Vagina (tissue), 2 donors: ENCODE measurements around the gene HJURP. TPM values are rescaled to one million over a fixed set of nuclear protein-coding genes. Genes with fewer than 3 reads are reported as not detected.

Source experiments
- DNase-seq, 2 donors: peaks; one replicate each; pipeline ENCODE4 v3.0.0-alpha.2; 2017; ENCODE audit errors: extremely low spot score in 2 of 2
- H3K27ac ChIP-seq: fragments of 200-600 bp; sonication (generic); one replicate; pipeline ENCODE4 v1.5.1; 2019
- H3K27me3 ChIP-seq: fragments of 200-600 bp; sonication (generic); one replicate; pipeline ENCODE4 v1.5.1; 2019
- H3K36me3 ChIP-seq, 2 donors: fragments of 200-600 bp; sonication (generic); one replicate each; pipeline ENCODE4 v1.5.1; 2017 to 2019
- H3K4me1 ChIP-seq: fragments of 200-600 bp; sonication (generic); one replicate; pipeline ENCODE4 v1.5.1; 2019
- H3K4me3 ChIP-seq, 2 donors: fragments of 200-600 bp; sonication (generic); 1 replicate in 1 of 2; 2 replicates in 1 of 2; pipeline ENCODE4 v1.5.1; 2016 to 2019
- H3K9me3 ChIP-seq: fragments of 200-600 bp; sonication (generic); one replicate; pipeline ENCODE4 v1.5.1; 2019
- CTCF ChIP-seq, 3 experiments: fragments of 450-650 bp in 2 of 3; fragments of 200-600 bp in 1 of 3; sonication (generic) in 1 of 3; IDR thresholded peaks; one replicate each; pipeline ENCODE4 v1.5.1; 2017 to 2019; ENCODE audit warnings: antibody characterized with exemption in 3 of 3, mild to moderate bottlenecking in 2 of 3, moderate library complexity in 2 of 3
- POLR2A ChIP-seq, 2 donors: fragments of 450-650 bp; IDR thresholded peaks; one replicate each; pipeline ENCODE4 v1.6.1; 2017; ENCODE audit warnings: antibody characterized with exemption in 2 of 2, mild to moderate bottlenecking in 2 of 2, moderate library complexity in 2 of 2
- POLR2AphosphoS5 ChIP-seq, 2 donors: sonication (generic); formaldehyde crosslinking; IDR thresholded peaks; one replicate each; pipeline ENCODE4 v1.9.0; 2017; ENCODE audit warnings: antibody characterized with exemption in 2 of 2, mild to moderate bottlenecking in 2 of 2, low read depth in 1 of 2; ENCODE audit not compliant: insufficient read depth in 1 of 2
- intact Hi-C: fragments of 100-400 bp; cut with DNase I; formaldehyde crosslinking; loops from one replicate; pipeline ENCODE4 v1.15.1; 2023
- total RNA-seq: library from RNA; depleted of rRNA; stranded (reverse); fragments of >200 nt; gene quantifications from one replicate; pipeline ENCODE4 v1.2.3, GENCODE V29; 2016

HJURP gene
- total RNA-seq, 1 donor from 2014 or later = 2.2 TPM

GRCh38 chr2:233793465-233794127 is 60.7 kb downstream of the HJURP start:
- H3K4me1 ChIP-seq = no peaks in the 10 kb centered on the region
- intact Hi-C loops = no loop called here
- H3K27ac ChIP-seq = no peak overlapping the region
- TF ChIP-seq CTCF (IDR thresholded peaks at IDR 0.05) (no peak), POLR2A (IDR thresholded peaks at IDR 0.05) (no peak), POLR2AphosphoS5 (IDR thresholded peaks at IDR 0.05; ENCODE audit: insufficient read depth in 1 of 2, low read depth in 1 of 2) (no peak)
- DNase-seq = peak; percentile 82
- no peaks in the 10 kb centered on the region for H3K27me3 ChIP-seq
- H3K9me3 ChIP-seq = no peaks in the 10 kb centered on the region
- H3K4me3 ChIP-seq = no peak overlapping the region
- H3K36me3 ChIP-seq = no peaks in the 10 kb centered on the region

GRCh38 chr2:233792720-233793119 is 61.6 kb downstream of the HJURP start:
- Histone ChIP-seq H3K27me3 (no peaks in the 10 kb centered on the region), H3K36me3 (no peaks in the 10 kb centered on the region), H3K27ac (no peak overlapping the region), H3K4me3 (no peak overlapping the region), H3K9me3 (no peaks in the 10 kb centered on the region), H3K4me1 (no peaks in the 10 kb centered on the region)
- DNase-seq = no peak
- TF ChIP-seq POLR2AphosphoS5 (IDR thresholded peaks at IDR 0.05; ENCODE audit: insufficient read depth in 1 of 2, low read depth in 1 of 2) = no peak
- no peak for TF ChIP-seq CTCF (IDR thresholded peaks at IDR 0.05)
- no peak for TF ChIP-seq POLR2A (IDR thresholded peaks at IDR 0.05)
- intact Hi-C loops = no loop called here

- DNase-seq = peak in 1 of 2 donors; percentile 94
- no peaks in the 10 kb centered on the region for H3K4me1 ChIP-seq
These were observed 62.4 kb downstream of the HJURP start for GRCh38 chr2:233791883-233792329.

GRCh38 chr2:233791151-233791882 is 63.0 kb downstream of the HJURP start:
- Histone ChIP-seq H3K27ac (no peak overlapping the region), H3K36me3 (no peaks in the 10 kb centered on the region), H3K9me3 (no peaks in the 10 kb centered on the region), H3K27me3 (no peaks in the 10 kb centered on the region), H3K4me3 (no peak overlapping the region), H3K4me1 (no peaks in the 10 kb centered on the region)
- peak in 1 of 2 donors; percentile 71 for DNase-seq
- intact Hi-C loops = no loop called here
- TF ChIP-seq POLR2A (IDR thresholded peaks at IDR 0.05) (no peak), CTCF (IDR thresholded peaks at IDR 0.05) (no peak), POLR2AphosphoS5 (IDR thresholded peaks at IDR 0.05; ENCODE audit: insufficient read depth in 1 of 2, low read depth in 1 of 2) (no peak)

More at GRCh38 chr2:233791883-233792329, 62.4 kb downstream of the HJURP start:
- Histone ChIP-seq H3K9me3 (no peaks in the 10 kb centered on the region), H3K36me3 (no peaks in the 10 kb centered on the region), H3K4me3 (no peak overlapping the region), H3K27me3 (no peaks in the 10 kb centered on the region), H3K27ac (no peak overlapping the region)
- TF ChIP-seq POLR2A (IDR thresholded peaks at IDR 0.05) = no peak
- intact Hi-C loops = no loop called here

- no peak overlapping the region for H3K4me3 ChIP-seq
- H3K9me3 ChIP-seq = no peaks in the 10 kb centered on the region
- DNase-seq = peak in 1 of 2 donors; percentile 76
- no peaks in the 10 kb centered on the region for H3K27me3 ChIP-seq
- intact Hi-C loops = no loop called here
- H3K36me3 ChIP-seq = no peaks in the 10 kb centered on the region
- TF ChIP-seq CTCF (IDR thresholded peaks at IDR 0.05) (no peak), POLR2AphosphoS5 (IDR thresholded peaks at IDR 0.05; ENCODE audit: insufficient read depth in 1 of 2, low read depth in 1 of 2) (no peak), POLR2A (IDR thresholded peaks at IDR 0.05) (no peak)
- no peaks in the 10 kb centered on the region for H3K4me1 ChIP-seq
- H3K27ac ChIP-seq = no peak overlapping the region
These were observed 64.8 kb downstream of the HJURP start for GRCh38 chr2:233789554-233789953.

Other genes starting within 250 kb of the HJURP start
- gene UGT1A8, start 236.9 kb downstream of the HJURP start, total RNA-seq = not detected
- gene UGT1A10, start 218.1 kb downstream of the HJURP start, total RNA-seq = not detected
- gene UGT1A9, start 182.6 kb downstream of the HJURP start, total RNA-seq = not detected
- 4.9 TPM for gene UGT1A7, start 172.6 kb downstream of the HJURP start, total RNA-seq
- 14.0 TPM for gene UGT1A6, start 161.6 kb downstream of the HJURP start, total RNA-seq
- gene UGT1A5, start 141.6 kb downstream of the HJURP start, total RNA-seq = 1.2 TPM
- 0.98 TPM for gene UGT1A4, start 135.8 kb downstream of the HJURP start, total RNA-seq
- gene UGT1A3, start 125.5 kb downstream of the HJURP start, total RNA-seq = not detected
- gene UGT1A1, start 94.3 kb downstream of the HJURP start, total RNA-seq = 0.98 TPM
- not detected for gene MROH2A, start 76.2 kb downstream of the HJURP start, total RNA-seq
- not detected for gene TRPM8, start 62.8 kb upstream of the HJURP start, total RNA-seq
- not detected for gene SPP2, start 196.2 kb upstream of the HJURP start, total RNA-seq